Panc1 (cell line): ENCODE results near the gene TDRD15.

ENCODE experiments used
- CTCF ChIP-seq: fragments of 450-650 bp; IDR thresholded peaks from 2 replicates; pipeline ENCODE4 v1.5.1; 2017; ENCODE audit warnings: mild to moderate bottlenecking
- REST ChIP-seq, 2 experiments: IDR thresholded peaks; 2 replicates each; pipeline ENCODE4 v1.6.1; 2011 to 2012; ENCODE audit warnings: low read depth in 2 of 2, control low read depth in 1 of 2, low read length in 1 of 2, mild to moderate bottlenecking in 1 of 2, moderate library complexity in 1 of 2; ENCODE audit not compliant: insufficient read depth in 1 of 2
- TCF7L2 ChIP-seq: IDR thresholded peaks from 2 replicates; pipeline ENCODE4 v1.6.1; 2011; ENCODE audit warnings: mild to moderate bottlenecking, low read depth, low read length, inconsistent platforms

- TF ChIP-seq CTCF: no peak
- no peak for TF ChIP-seq TCF7L2
- TF ChIP-seq REST (IDR thresholded peaks at IDR 0.05; ENCODE audit: insufficient read depth in 1 of 2, low read depth in 2 of 2, low read length in 1 of 2): no peak
Observed at GRCh38 chr2:21162615-21162878, 38.8 kb downstream of the TDRD15 start.
